HFFc6 (cell line): ENCODE results near the gene HMX2. TPM values are rescaled to one million over a fixed set of nuclear protein-coding genes. Genes with fewer than 3 reads are reported as not detected.
A peak's percentile ranks its signal among the peaks of the same experiment; 100 is the strongest.

Experiments
- DNase-seq: peaks from one replicate; pipeline ENCODE4 v3.0.0-alpha.2; 2018
- H3K27ac Mint-ChIP-seq: 2 replicates; pipeline ENCODE4 v1.8.0; 2020; ENCODE audit warnings: mild to moderate bottlenecking, mixed read lengths
- H3K27me3 Mint-ChIP-seq: 2 replicates; pipeline ENCODE4 v1.8.0; 2021; ENCODE audit warnings: mild to moderate bottlenecking, moderate library complexity, mixed read lengths; ENCODE audit not compliant: insufficient read depth
- H3K36me3 Mint-ChIP-seq: 2 replicates; pipeline ENCODE4 v1.8.0; 2021; ENCODE audit warnings: low read depth, mixed read lengths
- H3K4me1 Mint-ChIP-seq: 2 replicates; pipeline ENCODE4 v1.8.0; 2020; ENCODE audit warnings: low read depth, mixed read lengths
- H3K4me3 Mint-ChIP-seq: 2 replicates; pipeline ENCODE4 v1.8.0; 2020; ENCODE audit warnings: mild to moderate bottlenecking, moderate library complexity, mixed read lengths
- H3K9me3 Mint-ChIP-seq: 2 replicates; pipeline ENCODE4 v1.8.0; 2020; ENCODE audit warnings: mild to moderate bottlenecking, mixed read lengths
- total RNA-seq, 6 experiments: library from RNA; stranded (reverse); fragmentation: NEBNext Ultra II Directional; extraction: Animal tissue kit (Norgen Biotek cat#: 25700); gene quantifications; 2 replicates in 1 of 6; 3 replicates in 5 of 6; pipeline ENCODE4 v1.2.3, GENCODE V29; 2021
- TF ChIP-seq, protein P1 (sequence below): fragments of 200-600 bp; sonication (generic); IDR thresholded peaks from 2 replicates; pipeline ENCODE4 v1.5.0; 2021; ENCODE audit warnings: antibody characterized with exemption, mild to moderate bottlenecking

Gene HMX2
- total RNA-seq, 6 experiments from 2014 or later = not detected

DNA sequence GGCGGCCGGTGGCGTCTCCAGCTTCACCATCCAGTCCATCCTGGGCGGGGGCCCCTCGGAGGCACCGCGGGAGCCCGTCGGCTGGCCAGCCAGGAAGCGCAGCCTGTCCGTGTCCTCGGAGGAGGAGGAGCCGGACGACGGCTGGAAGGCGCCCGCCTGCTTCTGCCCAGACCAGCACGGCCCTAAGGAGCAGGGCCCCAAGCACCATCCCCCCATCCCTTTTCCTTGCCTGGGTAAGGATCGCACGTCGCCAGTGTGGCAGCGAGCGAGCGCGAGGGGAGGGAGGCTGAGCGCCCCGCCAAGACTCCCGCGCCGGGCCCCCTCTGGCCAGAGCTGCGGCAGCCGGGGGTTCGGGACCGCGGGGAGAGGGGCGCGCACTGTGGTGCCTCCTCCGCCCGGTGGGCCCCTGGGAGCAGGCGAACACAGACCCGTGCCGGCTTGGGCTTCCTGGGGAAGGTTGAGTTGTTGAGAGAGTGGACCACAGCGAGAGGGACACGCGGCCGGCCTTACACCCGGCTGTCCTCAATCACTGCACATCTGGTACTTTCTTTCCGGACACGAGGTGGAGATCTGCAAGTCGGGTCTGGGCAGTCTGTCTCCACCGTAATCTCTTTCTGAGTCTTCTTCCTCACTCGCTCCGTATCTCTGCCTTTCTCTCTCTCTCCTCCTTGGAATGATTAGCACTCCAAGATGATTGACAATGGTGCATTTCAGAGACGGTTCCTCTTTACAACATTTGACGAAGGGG is 652 bp downstream of the HMX2 start:
- Mint-ChIP-seq H3K4me1 (peaks cover 23% of the 10 kb centered on the region), H3K27ac (no peak overlapping the region), H3K27me3 (peaks cover 64% of the 10 kb centered on the region), H3K9me3 (no peaks in the 10 kb centered on the region), H3K36me3 (no peaks in the 10 kb centered on the region), H3K4me3 (peak overlapping the region; percentile 18; the same call in 1 of the 2 replicates)
- TF ChIP-seq, protein P1, sequence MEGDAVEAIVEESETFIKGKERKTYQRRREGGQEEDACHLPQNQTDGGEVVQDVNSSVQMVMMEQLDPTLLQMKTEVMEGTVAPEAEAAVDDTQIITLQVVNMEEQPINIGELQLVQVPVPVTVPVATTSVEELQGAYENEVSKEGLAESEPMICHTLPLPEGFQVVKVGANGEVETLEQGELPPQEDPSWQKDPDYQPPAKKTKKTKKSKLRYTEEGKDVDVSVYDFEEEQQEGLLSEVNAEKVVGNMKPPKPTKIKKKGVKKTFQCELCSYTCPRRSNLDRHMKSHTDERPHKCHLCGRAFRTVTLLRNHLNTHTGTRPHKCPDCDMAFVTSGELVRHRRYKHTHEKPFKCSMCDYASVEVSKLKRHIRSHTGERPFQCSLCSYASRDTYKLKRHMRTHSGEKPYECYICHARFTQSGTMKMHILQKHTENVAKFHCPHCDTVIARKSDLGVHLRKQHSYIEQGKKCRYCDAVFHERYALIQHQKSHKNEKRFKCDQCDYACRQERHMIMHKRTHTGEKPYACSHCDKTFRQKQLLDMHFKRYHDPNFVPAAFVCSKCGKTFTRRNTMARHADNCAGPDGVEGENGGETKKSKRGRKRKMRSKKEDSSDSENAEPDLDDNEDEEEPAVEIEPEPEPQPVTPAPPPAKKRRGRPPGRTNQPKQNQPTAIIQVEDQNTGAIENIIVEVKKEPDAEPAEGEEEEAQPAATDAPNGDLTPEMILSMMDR = no peak
- no peak for DNase-seq

DNA sequence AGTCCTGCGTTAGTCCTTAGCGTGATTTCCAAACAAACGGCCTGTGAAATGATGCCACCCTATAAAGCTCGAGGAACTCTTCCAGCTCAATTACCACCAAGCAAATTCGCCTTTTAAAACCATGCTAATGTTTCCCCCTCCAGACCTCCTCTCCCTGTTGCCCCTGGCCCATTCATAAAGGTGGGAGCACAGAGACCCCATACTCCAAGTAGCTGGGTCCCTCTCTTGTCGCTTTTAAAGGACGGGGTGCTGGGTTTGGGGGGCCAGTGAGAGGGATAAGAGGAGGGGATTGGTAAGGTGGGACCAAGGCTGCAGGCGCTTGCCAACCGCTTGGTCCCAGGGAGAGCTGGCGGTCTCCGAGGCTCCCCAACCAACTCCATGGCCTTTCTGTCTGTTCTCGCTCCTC is 1.2 kb downstream of the HMX2 start:
- DNase-seq = no peak
- H3K9me3 Mint-ChIP-seq = no peaks in the 10 kb centered on the region
- no peaks in the 10 kb centered on the region for H3K36me3 Mint-ChIP-seq
- TF ChIP-seq, protein P1 = no peak
- H3K4me1 Mint-ChIP-seq = peaks cover 26% of the 10 kb centered on the region
- peaks cover 59% of the 10 kb centered on the region for H3K27me3 Mint-ChIP-seq
- H3K4me3 Mint-ChIP-seq = peak overlapping the region; percentile 18
- H3K27ac Mint-ChIP-seq = no peak overlapping the region

GRCh38 chr10:123149568-123150270 is 1.8 kb downstream of the HMX2 start:
- Mint-ChIP-seq H3K27me3 (peaks cover 55% of the 10 kb centered on the region), H3K9me3 (no peaks in the 10 kb centered on the region), H3K4me3 (peak overlapping the region; percentile 84), H3K36me3 (no peaks in the 10 kb centered on the region), H3K4me1 (peaks cover 22% of the 10 kb centered on the region), H3K27ac (no peak overlapping the region)
- no peak for DNase-seq
- TF ChIP-seq, protein P1 = no peak

- no peaks in the 10 kb centered on the region for H3K9me3 Mint-ChIP-seq
- peak overlapping the region; percentile 84 for H3K4me3 Mint-ChIP-seq
- peaks cover 48% of the 10 kb centered on the region for H3K27me3 Mint-ChIP-seq
- DNase-seq = no peak
- no peak overlapping the region for H3K27ac Mint-ChIP-seq
- peaks cover 7% of the 10 kb centered on the region for H3K36me3 Mint-ChIP-seq
- peaks cover 19% of the 10 kb centered on the region for H3K4me1 Mint-ChIP-seq
- TF ChIP-seq, protein P1 = no peak
Measured at GRCh38 chr10:123150271-123150985, 2.5 kb downstream of the HMX2 start.

GRCh38 chr10:123150986-123151736 is 3.2 kb downstream of the HMX2 start:
- Mint-ChIP-seq H3K27ac (no peak overlapping the region), H3K36me3 (peaks cover 11% of the 10 kb centered on the region), H3K4me1 (peaks cover 24% of the 10 kb centered on the region), H3K4me3 (no peak overlapping the region), H3K27me3 (peaks cover 41% of the 10 kb centered on the region), H3K9me3 (no peaks in the 10 kb centered on the region)
- TF ChIP-seq, protein P1 = no peak
- no peak for DNase-seq
